Measurements from ENCODE around the gene ZNF304.

DNA sequence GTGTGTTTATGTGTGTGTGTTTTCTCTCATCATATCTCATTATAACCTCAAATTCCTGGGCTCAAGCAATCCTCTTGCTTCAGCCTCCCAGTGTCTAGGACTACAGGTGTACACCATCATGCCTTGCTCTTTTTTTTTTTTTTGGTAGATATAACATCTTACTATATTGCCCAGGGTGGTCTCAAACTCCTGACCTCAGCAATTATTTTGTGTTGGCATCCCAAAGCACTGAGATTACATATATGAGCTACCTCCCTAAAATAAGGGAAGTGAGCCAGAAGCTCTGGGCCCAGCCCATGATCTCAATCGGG, 31.2 kb upstream of the ZNF304 start:
- TF ChIP-seq, protein P1, sequence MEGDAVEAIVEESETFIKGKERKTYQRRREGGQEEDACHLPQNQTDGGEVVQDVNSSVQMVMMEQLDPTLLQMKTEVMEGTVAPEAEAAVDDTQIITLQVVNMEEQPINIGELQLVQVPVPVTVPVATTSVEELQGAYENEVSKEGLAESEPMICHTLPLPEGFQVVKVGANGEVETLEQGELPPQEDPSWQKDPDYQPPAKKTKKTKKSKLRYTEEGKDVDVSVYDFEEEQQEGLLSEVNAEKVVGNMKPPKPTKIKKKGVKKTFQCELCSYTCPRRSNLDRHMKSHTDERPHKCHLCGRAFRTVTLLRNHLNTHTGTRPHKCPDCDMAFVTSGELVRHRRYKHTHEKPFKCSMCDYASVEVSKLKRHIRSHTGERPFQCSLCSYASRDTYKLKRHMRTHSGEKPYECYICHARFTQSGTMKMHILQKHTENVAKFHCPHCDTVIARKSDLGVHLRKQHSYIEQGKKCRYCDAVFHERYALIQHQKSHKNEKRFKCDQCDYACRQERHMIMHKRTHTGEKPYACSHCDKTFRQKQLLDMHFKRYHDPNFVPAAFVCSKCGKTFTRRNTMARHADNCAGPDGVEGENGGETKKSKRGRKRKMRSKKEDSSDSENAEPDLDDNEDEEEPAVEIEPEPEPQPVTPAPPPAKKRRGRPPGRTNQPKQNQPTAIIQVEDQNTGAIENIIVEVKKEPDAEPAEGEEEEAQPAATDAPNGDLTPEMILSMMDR (IDR thresholded peaks at IDR 0.05): no peak
- TF ChIP-seq POLR2A (IDR thresholded peaks at IDR 0.05): no peak
- no peak for TF ChIP-seq POLR2AphosphoS5 (IDR thresholded peaks at IDR 0.05)
- TF ChIP-seq EP300 (IDR thresholded peaks at IDR 0.05): no peak

Measured in upper lobe of left lung (tissue), 4 donors.